ENCODE data around the gene PCDHGC4. TPM values are rescaled to one million over a fixed set of nuclear protein-coding genes. Genes with fewer than 3 reads are reported as not detected.

PCDHGC4 gene
- total RNA-seq, 1 donor from 2014 or later: 1.8 TPM

DNA sequence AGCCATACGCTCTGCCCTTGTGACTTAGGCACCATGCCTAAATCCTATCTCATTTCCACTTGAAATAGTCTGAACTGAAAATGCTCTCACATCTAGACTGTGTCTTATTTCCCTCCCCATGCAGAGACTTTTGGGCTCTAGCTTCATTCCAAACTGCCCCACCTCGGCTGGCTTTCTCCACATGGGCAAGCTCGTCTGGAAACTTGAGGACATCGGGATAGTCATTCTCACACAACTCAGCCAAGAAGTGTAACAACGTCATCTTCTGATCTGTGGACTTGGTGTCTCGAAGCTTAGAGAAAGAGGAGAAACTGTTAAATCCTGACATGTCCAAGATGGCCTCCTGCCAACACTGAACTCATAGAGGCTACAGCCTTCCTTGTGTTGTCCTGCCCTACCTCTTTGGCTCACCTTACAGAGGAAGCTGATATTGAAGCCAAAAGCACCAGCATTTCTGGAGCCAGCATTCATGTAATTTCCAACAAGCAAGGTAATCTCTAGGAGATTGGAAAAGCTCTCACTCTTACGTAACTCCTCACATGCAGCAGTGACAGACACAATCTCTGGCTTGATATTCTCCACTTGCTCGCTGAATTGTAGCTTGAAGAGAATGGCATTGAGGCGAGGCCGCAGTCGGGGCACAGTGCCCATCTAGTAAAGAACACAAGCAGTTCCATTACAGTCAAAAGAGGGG lies 43.6 kb downstream of the PCDHGC4 start:
- Histone ChIP-seq H3K27me3 (ENCODE audit: low read depth) (no peaks in the 10 kb centered on the region), H3K27ac (replicated peaks) (peak overlapping the region; percentile 87), H3K4me3 (no peak overlapping the region), H3K9me3 (replicated peaks) (no peaks in the 10 kb centered on the region), H3K4me1 (peaks cover 59% of the 10 kb centered on the region), H3K36me3 (peaks cover 30% of the 10 kb centered on the region)
- intact Hi-C loops (cut with micrococcal nuclease): loop anchor here (10.0 kb wide), 1 partner anchor 94 kb away; the partner anchor contains the start of gene PCDHGA12
- peak; percentile 59 for DNase-seq
- TF ChIP-seq, protein P1, sequence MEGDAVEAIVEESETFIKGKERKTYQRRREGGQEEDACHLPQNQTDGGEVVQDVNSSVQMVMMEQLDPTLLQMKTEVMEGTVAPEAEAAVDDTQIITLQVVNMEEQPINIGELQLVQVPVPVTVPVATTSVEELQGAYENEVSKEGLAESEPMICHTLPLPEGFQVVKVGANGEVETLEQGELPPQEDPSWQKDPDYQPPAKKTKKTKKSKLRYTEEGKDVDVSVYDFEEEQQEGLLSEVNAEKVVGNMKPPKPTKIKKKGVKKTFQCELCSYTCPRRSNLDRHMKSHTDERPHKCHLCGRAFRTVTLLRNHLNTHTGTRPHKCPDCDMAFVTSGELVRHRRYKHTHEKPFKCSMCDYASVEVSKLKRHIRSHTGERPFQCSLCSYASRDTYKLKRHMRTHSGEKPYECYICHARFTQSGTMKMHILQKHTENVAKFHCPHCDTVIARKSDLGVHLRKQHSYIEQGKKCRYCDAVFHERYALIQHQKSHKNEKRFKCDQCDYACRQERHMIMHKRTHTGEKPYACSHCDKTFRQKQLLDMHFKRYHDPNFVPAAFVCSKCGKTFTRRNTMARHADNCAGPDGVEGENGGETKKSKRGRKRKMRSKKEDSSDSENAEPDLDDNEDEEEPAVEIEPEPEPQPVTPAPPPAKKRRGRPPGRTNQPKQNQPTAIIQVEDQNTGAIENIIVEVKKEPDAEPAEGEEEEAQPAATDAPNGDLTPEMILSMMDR (IDR thresholded peaks at IDR 0.05; ENCODE audit: borderline replicate concordance): no peak

DNA sequence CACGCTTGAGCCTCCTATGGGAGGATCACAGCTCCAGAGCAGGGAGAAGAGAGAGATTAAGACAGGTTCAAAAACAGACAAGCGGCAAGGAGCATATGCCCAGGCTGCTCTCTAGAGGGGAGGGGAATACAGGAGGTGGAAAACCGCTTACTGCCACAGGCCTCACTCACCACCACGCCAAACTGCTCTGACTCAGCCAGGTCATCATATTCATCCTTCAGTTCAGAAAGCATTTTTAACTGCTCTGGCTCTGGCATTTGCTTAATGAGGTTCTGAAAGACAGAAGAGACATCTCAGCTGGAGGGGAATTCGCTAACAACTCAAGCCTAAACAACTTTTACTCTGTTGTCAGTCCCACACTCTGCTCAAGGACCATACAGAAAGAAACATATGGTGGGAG lies 44.2 kb downstream of the PCDHGC4 start:
- H3K27ac ChIP-seq (replicated peaks): peak overlapping the region; percentile 87
- no peak overlapping the region for H3K4me3 ChIP-seq
- intact Hi-C loops (cut with micrococcal nuclease): loop anchor here (10.0 kb wide), 1 partner anchor 94 kb away; the partner anchor contains the start of gene PCDHGA12
- H3K27me3 ChIP-seq (ENCODE audit: low read depth): no peaks in the 10 kb centered on the region
- TF ChIP-seq, protein P1 (IDR thresholded peaks at IDR 0.05; ENCODE audit: borderline replicate concordance): no peak
- DNase-seq: peak; percentile 50
- peaks cover 54% of the 10 kb centered on the region for H3K4me1 ChIP-seq
- H3K36me3 ChIP-seq: peaks cover 30% of the 10 kb centered on the region
- H3K9me3 ChIP-seq (replicated peaks): no peaks in the 10 kb centered on the region

GRCh38 chr5:141529873-141530272 lies 45.0 kb downstream of the PCDHGC4 start:
- Histone ChIP-seq H3K9me3 (replicated peaks) (no peaks in the 10 kb centered on the region), H3K27ac (replicated peaks) (peak overlapping the region; percentile 87), H3K36me3 (peaks cover 30% of the 10 kb centered on the region), H3K27me3 (ENCODE audit: low read depth) (no peaks in the 10 kb centered on the region), H3K4me1 (peaks cover 47% of the 10 kb centered on the region), H3K4me3 (no peak overlapping the region)
- intact Hi-C loops (cut with micrococcal nuclease): loop anchor here (10.0 kb wide), 1 partner anchor 95 kb away; the partner anchor contains the start of gene PCDHGA12
- no peak for DNase-seq
- TF ChIP-seq, protein P1 (IDR thresholded peaks at IDR 0.05; ENCODE audit: borderline replicate concordance): no peak

GRCh38 chr5:141532726-141533125 lies 47.9 kb downstream of the PCDHGC4 start:
- DNase-seq: no peak
- H3K36me3 ChIP-seq: peaks cover 9% of the 10 kb centered on the region
- H3K27me3 ChIP-seq (ENCODE audit: low read depth): no peaks in the 10 kb centered on the region
- peaks cover 32% of the 10 kb centered on the region for H3K4me1 ChIP-seq
- no peaks in the 10 kb centered on the region for H3K9me3 ChIP-seq (replicated peaks)
- intact Hi-C loops (cut with micrococcal nuclease): no loop called here
- TF ChIP-seq, protein P1 (IDR thresholded peaks at IDR 0.05; ENCODE audit: borderline replicate concordance): no peak
- no peak overlapping the region for H3K27ac ChIP-seq (replicated peaks)
- no peak overlapping the region for H3K4me3 ChIP-seq

- no peaks in the 10 kb centered on the region for H3K9me3 ChIP-seq (replicated peaks)
- H3K36me3 ChIP-seq: peaks cover 9% of the 10 kb centered on the region
- no peak overlapping the region for H3K27ac ChIP-seq (replicated peaks)
- no peak overlapping the region for H3K4me3 ChIP-seq
- H3K4me1 ChIP-seq: peaks cover 20% of the 10 kb centered on the region
- intact Hi-C loops (cut with micrococcal nuclease): no loop called here
- TF ChIP-seq, protein P1 (IDR thresholded peaks at IDR 0.05; ENCODE audit: borderline replicate concordance): no peak
- DNase-seq: no peak
- H3K27me3 ChIP-seq (ENCODE audit: low read depth): no peaks in the 10 kb centered on the region
Measured at GRCh38 chr5:141533897-141534296, 49.1 kb downstream of the PCDHGC4 start.
